Measurements from ENCODE around the gene PCNX3. TPM values are rescaled to one million over a fixed set of nuclear protein-coding genes. Genes with fewer than 3 reads are reported as not detected.

PCNX3 gene
- total RNA-seq, 8 experiments from 2014 or later, result 12.0 to 52.7 (median 19.5) TPM

- ATAC-seq (replicated peaks in 6 of 8), result peak in 3 of 8 experiments; percentile 4 to 14 (median 9)
- Histone ChIP-seq H3K4me1 (replicated peaks in 1 of 2) (peaks cover 3 to 4% of the 10 kb centered on the region in 2 donors), H3K4me3 (no peak within 1 kb of the TSS), H3K27ac (no peak within 1 kb of the TSS)
- 80 to 92% (median 80%) methylated on average over 1 to 4 of the region's 12 CpGs; no CpG with 5 or more reads in 6 of the 10 experiments for WGBS, 10 experiments
- in situ Hi-C loops (cut with MboI; ENCODE audit: low pct_unique_long_range_greater_than_20kb in 2 of 9, low sequenced_read_pairs in 9 of 9, unreplicated experiment in 9 of 9), result no loop called here
Observed at GRCh38 chr11:65595543-65596281, 19.9 kb upstream of the PCNX3 start, which contains the start of gene KCNK7. Gene KCNK7, minus strand, starts transcription at chr11:65595800. Its CDS starts 28 bp downstream, at chr11:65595772.

GRCh38 chr11:65596520-65596919, 19.1 kb upstream of the PCNX3 start:
- Histone ChIP-seq H3K4me1 (replicated peaks in 1 of 2) (peaks cover 3 to 4% of the 10 kb centered on the region in 2 donors), H3K27ac (no peak overlapping the region), H3K4me3 (no peak overlapping the region)
- ATAC-seq (replicated peaks in 6 of 8), result no peak
- in situ Hi-C loops (cut with MboI; ENCODE audit: low pct_unique_long_range_greater_than_20kb in 2 of 9, low sequenced_read_pairs in 9 of 9, unreplicated experiment in 9 of 9), result no loop called here
- 67% methylated on average over 1 of the region's 6 CpGs; no CpG with 5 or more reads in 9 of the 10 experiments for WGBS, 10 experiments

- WGBS, 10 experiments, result 100% methylated on average over 1 of the region's 16 CpGs; no CpG with 5 or more reads in 8 of the 10 experiments
- in situ Hi-C loops (cut with MboI; ENCODE audit: low pct_unique_long_range_greater_than_20kb in 2 of 9, low sequenced_read_pairs in 9 of 9, unreplicated experiment in 9 of 9), result no loop called here
- H3K4me3 ChIP-seq, result no peak overlapping the region
- peak in 2 of 8 experiments; percentile 10 to 13 for ATAC-seq (replicated peaks in 6 of 8)
- peaks cover 0 to 1% of the 10 kb centered on the region in 2 donors for H3K4me1 ChIP-seq (replicated peaks in 1 of 2)
- H3K27ac ChIP-seq, result no peak overlapping the region
Observed at GRCh38 chr11:65598258-65598699, 17.3 kb upstream of the PCNX3 start.

- Histone ChIP-seq H3K27ac (no peak overlapping the region), H3K4me3 (no peak overlapping the region), H3K4me1 (replicated peaks in 1 of 2) (no peaks in the 10 kb centered on the region)
- WGBS, 10 experiments, result 99 to 100% methylated on average over 1 to 14 of the region's 49 CpGs; no CpG with 5 or more reads in 8 of the 10 experiments
- in situ Hi-C loops (cut with MboI; ENCODE audit: low pct_unique_long_range_greater_than_20kb in 2 of 9, low sequenced_read_pairs in 9 of 9, unreplicated experiment in 9 of 9), result no loop called here
- ATAC-seq (replicated peaks in 6 of 8), result peak in 3 of 8 experiments; percentile 5 to 11 (median 8)
Observed at GRCh38 chr11:65599216-65599954, 16.2 kb upstream of the PCNX3 start.

GRCh38 chr11:65599955-65600246, 15.7 kb upstream of the PCNX3 start:
- no peak overlapping the region for H3K27ac ChIP-seq
- ATAC-seq (replicated peaks in 6 of 8), result peak in 1 of 8 experiments; percentile 6
- WGBS, 10 experiments, result no CpG with 5 or more reads among the region's 6 CpGs
- in situ Hi-C loops (cut with MboI; ENCODE audit: low pct_unique_long_range_greater_than_20kb in 2 of 9, low sequenced_read_pairs in 9 of 9, unreplicated experiment in 9 of 9), result no loop called here
- H3K4me3 ChIP-seq, result no peak overlapping the region
- H3K4me1 ChIP-seq (replicated peaks in 1 of 2), result no peaks in the 10 kb centered on the region

GRCh38 chr11:65604258-65604657, 11.3 kb upstream of the PCNX3 start:
- H3K4me3 ChIP-seq, result no peak overlapping the region
- ATAC-seq (replicated peaks in 6 of 8), result no peak
- 80 to 100% (median 100%) methylated on average over 1 of the region's 1 CpG; no CpG with 5 or more reads in 7 of the 10 experiments for WGBS, 10 experiments
- H3K27ac ChIP-seq, result no peak overlapping the region
- peaks cover 8 to 9% of the 10 kb centered on the region in 2 donors for H3K4me1 ChIP-seq (replicated peaks in 1 of 2)
- in situ Hi-C loops (cut with MboI; ENCODE audit: low pct_unique_long_range_greater_than_20kb in 2 of 9, low sequenced_read_pairs in 9 of 9, unreplicated experiment in 9 of 9), result no loop called here

GRCh38 chr11:65606876-65607613, 8.5 kb upstream of the PCNX3 start:
- Histone ChIP-seq H3K27ac (no peak overlapping the region), H3K4me1 (replicated peaks in 1 of 2) (peaks cover 13 to 21% of the 10 kb centered on the region in 2 donors), H3K4me3 (peak overlapping the region; percentile 29 to 37 (median 33))
- peak; percentile 89 to 99 (median 98) for ATAC-seq (replicated peaks in 6 of 8)
- WGBS, 10 experiments, result no CpG with 5 or more reads among the region's 67 CpGs
- in situ Hi-C loops (cut with MboI; ENCODE audit: low pct_unique_long_range_greater_than_20kb in 2 of 9, low sequenced_read_pairs in 9 of 9, unreplicated experiment in 9 of 9), result no loop called here

- 54 to 100% (median 98%) methylated on average over 1 to 12 of the region's 37 CpGs; no CpG with 5 or more reads in 3 of the 10 experiments for WGBS, 10 experiments
- in situ Hi-C loops (cut with MboI; ENCODE audit: low pct_unique_long_range_greater_than_20kb in 2 of 9, low sequenced_read_pairs in 9 of 9, unreplicated experiment in 9 of 9), result no loop called here
- H3K27ac ChIP-seq, result no peak overlapping the region
- ATAC-seq (replicated peaks in 6 of 8), result no peak
- peak overlapping the region; percentile 29 to 37 (median 33) for H3K4me3 ChIP-seq
- H3K4me1 ChIP-seq (replicated peaks in 1 of 2), result peaks cover 16 to 25% of the 10 kb centered on the region in 2 donors
Observed at GRCh38 chr11:65607614-65608426, 7.8 kb upstream of the PCNX3 start.

- Histone ChIP-seq H3K4me3 (no peak overlapping the region), H3K27ac (no peak overlapping the region), H3K4me1 (replicated peaks in 1 of 2) (peaks cover 25 to 29% of the 10 kb centered on the region in 2 donors)
- in situ Hi-C loops (cut with MboI; ENCODE audit: low pct_unique_long_range_greater_than_20kb in 2 of 9, low sequenced_read_pairs in 9 of 9, unreplicated experiment in 9 of 9), result no loop called here
- no peak for ATAC-seq (replicated peaks in 6 of 8)
- 29 to 100% (median 100%) methylated on average over 1 to 3 of the region's 3 CpGs; no CpG with 5 or more reads in 5 of the 10 experiments for WGBS, 10 experiments
Observed at GRCh38 chr11:65609229-65609628, 6.3 kb upstream of the PCNX3 start.

GRCh38 chr11:65609665-65610064, 5.9 kb upstream of the PCNX3 start:
- no peak overlapping the region for H3K4me3 ChIP-seq
- WGBS, 10 experiments, result 60 to 81% methylated on average over 1 to 5 of the region's 5 CpGs; no CpG with 5 or more reads in 8 of the 10 experiments
- no peak for ATAC-seq (replicated peaks in 6 of 8)
- H3K4me1 ChIP-seq (replicated peaks in 1 of 2), result peaks cover 25 to 29% of the 10 kb centered on the region in 2 donors
- in situ Hi-C loops (cut with MboI; ENCODE audit: low pct_unique_long_range_greater_than_20kb in 2 of 9, low sequenced_read_pairs in 9 of 9, unreplicated experiment in 9 of 9), result no loop called here
- no peak overlapping the region for H3K27ac ChIP-seq

GRCh38 chr11:65610404-65610803, 5.2 kb upstream of the PCNX3 start:
- no peak overlapping the region for H3K27ac ChIP-seq
- in situ Hi-C loops (cut with MboI; ENCODE audit: low pct_unique_long_range_greater_than_20kb in 2 of 9, low sequenced_read_pairs in 9 of 9, unreplicated experiment in 9 of 9), result no loop called here
- no peak overlapping the region for H3K4me3 ChIP-seq
- peaks cover 25 to 29% of the 10 kb centered on the region in 2 donors for H3K4me1 ChIP-seq (replicated peaks in 1 of 2)
- WGBS, 10 experiments, result 40 to 86% (median 73%) methylated on average over 1 to 4 of the region's 6 CpGs; no CpG with 5 or more reads in 6 of the 10 experiments
- no peak for ATAC-seq (replicated peaks in 6 of 8)

GRCh38 chr11:65611028-65611757, 4.4 kb upstream of the PCNX3 start:
- no peak overlapping the region for H3K4me3 ChIP-seq
- peaks cover 25 to 29% of the 10 kb centered on the region in 2 donors for H3K4me1 ChIP-seq (replicated peaks in 1 of 2)
- in situ Hi-C loops (cut with MboI; ENCODE audit: low pct_unique_long_range_greater_than_20kb in 2 of 9, low sequenced_read_pairs in 9 of 9, unreplicated experiment in 9 of 9), result no loop called here
- no peak for ATAC-seq (replicated peaks in 6 of 8)
- H3K27ac ChIP-seq, result no peak overlapping the region
- 30 to 57% methylated on average over 2 of the region's 10 CpGs; no CpG with 5 or more reads in 8 of the 10 experiments for WGBS, 10 experiments

All from motor neuron (in vitro differentiated cells).